ENCODE data around the gene ASH1L.
"Not testable (repeated sequence)": the region's sequence is repeated elsewhere in the genome, so short reads cannot be mapped to it uniquely, and the experiment has no call there.

ASH1L gene

GRCh38 chr1:155529109-155529508 lies 33.5 kb downstream of the ASH1L start:
- peaks cover 23% of the 10 kb centered on the region for H3K36me3 Mint-ChIP-seq (ENCODE audit: low read depth)
- no peak overlapping the region for H3K4me3 Mint-ChIP-seq
- H3K4me1 Mint-ChIP-seq (ENCODE audit: low read depth), result peaks cover 27% of the 10 kb centered on the region
- intact Hi-C loops (cut with micrococcal nuclease), result no loop called here
- H3K9me3 Mint-ChIP-seq, result no peaks in the 10 kb centered on the region
- no peaks in the 10 kb centered on the region for H3K27me3 Mint-ChIP-seq
- peak overlapping the region; percentile 28 for H3K27ac Mint-ChIP-seq

GRCh38 chr1:155527677-155528076 lies 34.9 kb downstream of the ASH1L start:
- H3K4me3 Mint-ChIP-seq, result no peak overlapping the region
- no peaks in the 10 kb centered on the region for H3K27me3 Mint-ChIP-seq
- peaks cover 15% of the 10 kb centered on the region for H3K36me3 Mint-ChIP-seq (ENCODE audit: low read depth)
- no peaks in the 10 kb centered on the region for H3K9me3 Mint-ChIP-seq
- H3K27ac Mint-ChIP-seq, result no peak overlapping the region
- peaks cover 29% of the 10 kb centered on the region for H3K4me1 Mint-ChIP-seq (ENCODE audit: low read depth)
- intact Hi-C loops (cut with micrococcal nuclease), result no loop called here

GRCh38 chr1:155526356-155526755 lies 36.2 kb downstream of the ASH1L start:
- no peaks in the 10 kb centered on the region for H3K27me3 Mint-ChIP-seq
- no peaks in the 10 kb centered on the region for H3K9me3 Mint-ChIP-seq
- H3K27ac Mint-ChIP-seq, result no peak overlapping the region
- intact Hi-C loops (cut with micrococcal nuclease), result no loop called here
- peaks cover 17% of the 10 kb centered on the region for H3K36me3 Mint-ChIP-seq (ENCODE audit: low read depth)
- no peak overlapping the region for H3K4me3 Mint-ChIP-seq
- H3K4me1 Mint-ChIP-seq (ENCODE audit: low read depth), result peaks cover 31% of the 10 kb centered on the region

GRCh38 chr1:155522069-155522468 lies 40.5 kb downstream of the ASH1L start:
- intact Hi-C loops (cut with micrococcal nuclease), result no loop called here
- Mint-ChIP-seq H3K9me3 (no peaks in the 10 kb centered on the region), H3K27me3 (no peaks in the 10 kb centered on the region), H3K4me3 (no peak overlapping the region), H3K27ac (no peak overlapping the region), H3K36me3 (ENCODE audit: low read depth) (peaks cover 51% of the 10 kb centered on the region), H3K4me1 (ENCODE audit: low read depth) (peaks cover 22% of the 10 kb centered on the region)

GRCh38 chr1:155518484-155518883 lies 44.1 kb downstream of the ASH1L start:
- no peak overlapping the region for H3K27ac Mint-ChIP-seq
- intact Hi-C loops (cut with micrococcal nuclease), result no loop called here

GRCh38 chr1:155514582-155515187 lies 47.9 kb downstream of the ASH1L start:
- no peak overlapping the region for H3K27ac Mint-ChIP-seq
- peaks cover 51% of the 10 kb centered on the region for H3K36me3 Mint-ChIP-seq (ENCODE audit: low read depth)
- H3K4me3 Mint-ChIP-seq, result no peak overlapping the region
- H3K4me1 Mint-ChIP-seq (ENCODE audit: low read depth), result peaks cover 37% of the 10 kb centered on the region
- H3K27me3 Mint-ChIP-seq, result no peaks in the 10 kb centered on the region
- no peaks in the 10 kb centered on the region for H3K9me3 Mint-ChIP-seq
- intact Hi-C loops (cut with micrococcal nuclease), result no loop called here

More at GRCh38 chr1:155518484-155518883, 44.1 kb downstream of the ASH1L start:
- no peak overlapping the region for H3K4me3 Mint-ChIP-seq
- H3K4me1 Mint-ChIP-seq (ENCODE audit: low read depth), result peaks cover 35% of the 10 kb centered on the region
- H3K9me3 Mint-ChIP-seq, result no peaks in the 10 kb centered on the region
- H3K36me3 Mint-ChIP-seq (ENCODE audit: low read depth), result peaks cover 57% of the 10 kb centered on the region
- H3K27me3 Mint-ChIP-seq, result no peaks in the 10 kb centered on the region

GRCh38 chr1:155513300-155513916 lies 49.2 kb downstream of the ASH1L start:
- peaks cover 29% of the 10 kb centered on the region for H3K4me1 Mint-ChIP-seq (ENCODE audit: low read depth)
- no peak overlapping the region for H3K4me3 Mint-ChIP-seq
- no peak overlapping the region for H3K27ac Mint-ChIP-seq
- H3K27me3 Mint-ChIP-seq, result no peaks in the 10 kb centered on the region
- H3K9me3 Mint-ChIP-seq, result no peaks in the 10 kb centered on the region
- H3K36me3 Mint-ChIP-seq (ENCODE audit: low read depth), result peaks cover 38% of the 10 kb centered on the region
- intact Hi-C loops (cut with micrococcal nuclease), result no loop called here

GRCh38 chr1:155511385-155511784 lies 51.2 kb downstream of the ASH1L start:
- H3K4me1 Mint-ChIP-seq (ENCODE audit: low read depth), result peaks cover 27% of the 10 kb centered on the region
- H3K27ac Mint-ChIP-seq; H3K4me3 Mint-ChIP-seq; H3K9me3 Mint-ChIP-seq; intact Hi-C loops (cut with micrococcal nuclease); H3K27me3 Mint-ChIP-seq: not testable (repeated sequence)
- peaks cover 22% of the 10 kb centered on the region for H3K36me3 Mint-ChIP-seq (ENCODE audit: low read depth)

GRCh38 chr1:155509064-155509463 lies 53.5 kb downstream of the ASH1L start:
- Mint-ChIP-seq H3K4me1 (ENCODE audit: low read depth) (peaks cover 14% of the 10 kb centered on the region), H3K27ac (no peak overlapping the region), H3K4me3 (no peak overlapping the region), H3K36me3 (ENCODE audit: low read depth) (peaks cover 12% of the 10 kb centered on the region), H3K9me3 (no peaks in the 10 kb centered on the region), H3K27me3 (no peaks in the 10 kb centered on the region)
- intact Hi-C loops (cut with micrococcal nuclease), result no loop called here

- Mint-ChIP-seq H3K36me3 (ENCODE audit: low read depth) (peaks cover 12% of the 10 kb centered on the region), H3K4me1 (ENCODE audit: low read depth) (peaks cover 13% of the 10 kb centered on the region), H3K27me3 (no peaks in the 10 kb centered on the region), H3K4me3 (no peak overlapping the region), H3K27ac (no peak overlapping the region), H3K9me3 (no peaks in the 10 kb centered on the region)
- intact Hi-C loops (cut with micrococcal nuclease), result no loop called here
Measured at GRCh38 chr1:155507945-155508344, 54.7 kb downstream of the ASH1L start.

- intact Hi-C loops (cut with micrococcal nuclease); H3K36me3 Mint-ChIP-seq (ENCODE audit: low read depth); H3K27ac Mint-ChIP-seq; H3K4me1 Mint-ChIP-seq (ENCODE audit: low read depth); H3K4me3 Mint-ChIP-seq; H3K27me3 Mint-ChIP-seq; H3K9me3 Mint-ChIP-seq: not testable (repeated sequence)
Measured at GRCh38 chr1:155505963-155506362, 56.6 kb downstream of the ASH1L start.

- intact Hi-C loops (cut with micrococcal nuclease), result loop anchor here (5.0 kb wide), 1 partner anchor 252 kb away; no protein-coding TSS in a partner anchor
- no peaks in the 10 kb centered on the region for H3K27me3 Mint-ChIP-seq
- no peak overlapping the region for H3K4me3 Mint-ChIP-seq
- no peak overlapping the region for H3K27ac Mint-ChIP-seq
- H3K9me3 Mint-ChIP-seq, result no peaks in the 10 kb centered on the region
- peaks cover 20% of the 10 kb centered on the region for H3K4me1 Mint-ChIP-seq (ENCODE audit: low read depth)
- no peaks in the 10 kb centered on the region for H3K36me3 Mint-ChIP-seq (ENCODE audit: low read depth)
Measured at GRCh38 chr1:155504207-155504606, 58.4 kb downstream of the ASH1L start.

GRCh38 chr1:155499953-155500639 lies 62.5 kb downstream of the ASH1L start:
- Mint-ChIP-seq H3K27me3 (no peaks in the 10 kb centered on the region), H3K4me1 (ENCODE audit: low read depth) (peaks cover 39% of the 10 kb centered on the region), H3K36me3 (ENCODE audit: low read depth) (peaks cover 9% of the 10 kb centered on the region), H3K9me3 (no peaks in the 10 kb centered on the region), H3K27ac (peak overlapping the region; percentile 72), H3K4me3 (peak overlapping the region; percentile 17)
- intact Hi-C loops (cut with micrococcal nuclease), result loop anchor here (5.0 kb wide), 1 partner anchor 248 kb away; no protein-coding TSS in a partner anchor

- Mint-ChIP-seq H3K9me3 (no peaks in the 10 kb centered on the region), H3K36me3 (ENCODE audit: low read depth) (peaks cover 16% of the 10 kb centered on the region), H3K4me3 (no peak overlapping the region), H3K4me1 (ENCODE audit: low read depth) (peaks cover 48% of the 10 kb centered on the region), H3K27ac (peak overlapping the region; percentile 72), H3K27me3 (no peaks in the 10 kb centered on the region)
- intact Hi-C loops (cut with micrococcal nuclease), result no loop called here
Measured at GRCh38 chr1:155499263-155499662, 63.3 kb downstream of the ASH1L start.
